HG03280 (cell line): ENCODE results near the gene IL12A.

ENCODE experiments used
- ATAC-seq: cut with Tn5 transposase; IDR thresholded peaks from one replicate; pipeline ENCODE4 v1.9.1; 2021; ENCODE audit warnings: mild to moderate bottlenecking, moderate library complexity; ENCODE audit not compliant: unreplicated experiment

Gene IL12A

GRCh38 chr3:159989973-159990846, 1.6 kb downstream of the IL12A start:
- ATAC-seq = no peak

GRCh38 chr3:159991591-159991990, 3.0 kb downstream of the IL12A start:
- ATAC-seq = no peak

DNA sequence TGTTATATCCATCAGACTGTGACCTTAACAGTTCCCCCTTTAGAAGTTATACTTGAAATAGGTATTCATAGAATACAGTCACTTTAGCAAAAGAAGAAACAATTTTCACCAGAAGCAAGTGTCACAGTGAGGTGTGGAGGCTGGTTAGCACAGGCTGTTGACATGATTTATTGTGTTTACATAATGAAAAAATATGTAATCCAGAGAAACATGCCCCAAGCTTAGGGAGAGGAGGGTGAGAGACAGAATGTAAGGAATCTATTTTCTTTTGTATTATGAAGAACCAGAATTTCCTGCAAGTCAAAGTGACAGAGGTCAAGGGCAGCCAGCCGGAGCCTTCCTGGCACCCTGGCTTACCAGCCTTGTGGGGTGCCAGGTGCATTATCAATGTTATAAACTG, 4.0 kb downstream of the IL12A start:
- no peak for ATAC-seq

DNA sequence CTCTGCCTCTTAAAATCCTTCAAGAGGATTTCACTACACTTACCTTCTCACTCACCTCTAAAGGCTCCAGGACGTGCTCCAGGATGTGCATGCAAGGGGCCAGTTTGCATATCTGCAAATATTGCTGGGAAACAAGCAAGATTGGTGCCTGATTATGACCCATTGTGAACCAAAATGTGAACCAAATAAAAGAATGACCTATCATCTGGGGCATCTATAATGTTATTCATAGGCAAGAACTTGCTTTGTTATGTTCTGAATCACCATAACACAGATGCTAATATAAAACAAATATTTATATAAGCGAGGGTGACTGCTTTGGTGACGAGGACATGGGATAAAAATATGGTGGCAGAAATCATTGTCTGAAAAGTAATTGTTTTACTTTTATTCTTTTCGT, 5.5 kb downstream of the IL12A start:
- no peak for ATAC-seq

DNA sequence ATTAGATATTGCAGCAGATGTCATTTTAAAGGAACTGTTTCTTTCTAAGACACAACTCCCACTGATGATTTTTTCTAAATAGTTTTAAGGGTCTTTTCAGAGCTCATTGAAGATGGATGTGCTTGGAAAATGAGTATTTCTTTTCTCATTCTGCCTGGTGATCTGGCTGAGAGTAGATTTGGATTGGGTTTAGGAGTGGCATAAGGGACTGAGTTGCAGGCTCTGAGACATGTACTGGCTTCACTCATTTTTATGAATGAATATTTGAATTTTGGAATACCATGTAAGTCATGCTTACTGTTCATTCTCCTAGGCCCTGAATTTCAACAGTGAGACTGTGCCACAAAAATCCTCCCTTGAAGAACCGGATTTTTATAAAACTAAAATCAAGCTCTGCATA, 6.5 kb downstream of the IL12A start:
- ATAC-seq = no peak

- no peak for ATAC-seq
Measured at GRCh38 chr3:159996018-159996417, 7.4 kb downstream of the IL12A start.

- no peak for ATAC-seq
Measured at GRCh38 chr3:159996959-159997358, 8.3 kb downstream of the IL12A start.

GRCh38 chr3:160001148-160001760, 12.6 kb downstream of the IL12A start:
- no peak for ATAC-seq

DNA sequence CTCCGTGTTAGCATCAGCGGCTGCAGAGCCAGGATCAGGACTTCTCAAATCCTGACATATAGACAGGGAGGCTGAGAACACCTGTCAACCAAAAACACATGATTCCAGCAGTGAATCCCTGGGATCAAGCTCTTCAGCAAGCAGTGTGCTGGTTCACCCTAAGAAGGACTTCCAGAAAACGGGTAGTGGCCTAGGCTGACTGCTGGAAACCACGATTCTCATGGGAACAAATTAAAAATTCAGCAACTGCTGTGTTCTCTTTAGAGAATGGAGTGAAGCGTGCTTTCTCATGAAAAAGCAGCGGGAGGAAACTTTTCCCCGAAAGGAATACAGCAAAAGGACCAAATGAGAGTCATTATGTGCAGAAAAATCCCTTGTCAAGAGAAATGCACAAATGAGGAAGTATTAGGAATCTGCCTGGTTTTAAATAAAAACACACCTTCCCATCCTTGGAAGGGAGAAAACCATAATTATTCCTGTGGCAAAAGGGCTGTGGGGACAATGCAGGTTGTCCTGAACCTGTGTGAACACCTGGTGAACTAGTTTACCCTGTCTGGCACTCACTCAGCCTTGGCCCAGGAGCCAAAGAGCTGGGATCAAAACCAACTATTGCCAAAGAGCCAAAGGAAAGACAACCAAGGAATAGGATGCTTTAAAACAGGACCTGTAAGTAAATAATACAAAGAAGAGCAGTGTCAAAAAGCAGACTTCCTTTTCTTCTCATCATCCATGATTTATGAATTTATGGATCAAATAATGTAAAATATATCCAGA, 13.4 kb downstream of the IL12A start:
- ATAC-seq = no peak

DNA sequence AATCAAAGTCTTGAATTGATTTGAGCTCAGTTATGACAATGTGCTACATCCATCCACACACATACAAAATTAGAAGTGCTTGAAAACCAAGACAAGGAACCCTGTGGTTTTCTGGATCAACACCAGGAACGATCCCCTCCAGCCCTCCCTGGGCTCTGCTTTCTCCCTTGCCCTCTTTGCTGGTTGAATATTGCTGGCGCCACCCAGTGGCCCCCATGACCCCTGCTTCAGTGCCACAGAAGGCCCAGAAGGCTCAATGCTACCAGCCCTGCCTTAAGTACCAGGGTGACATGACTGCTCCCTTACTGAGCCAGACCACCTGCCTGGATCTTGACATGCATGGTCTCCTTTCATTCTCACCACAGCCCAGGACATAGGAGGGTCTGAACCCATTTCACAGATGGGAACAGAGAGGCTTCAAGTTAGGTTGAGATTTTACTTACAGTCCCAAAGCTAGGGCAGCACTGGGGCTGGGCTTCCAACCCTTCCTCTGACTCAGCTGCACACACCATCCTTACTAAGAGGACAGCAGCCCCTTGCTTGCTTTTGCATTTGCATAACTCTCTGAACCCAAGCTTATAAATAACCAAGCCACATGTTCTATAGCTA, 15.0 kb downstream of the IL12A start:
- ATAC-seq = peak; percentile 90

DNA sequence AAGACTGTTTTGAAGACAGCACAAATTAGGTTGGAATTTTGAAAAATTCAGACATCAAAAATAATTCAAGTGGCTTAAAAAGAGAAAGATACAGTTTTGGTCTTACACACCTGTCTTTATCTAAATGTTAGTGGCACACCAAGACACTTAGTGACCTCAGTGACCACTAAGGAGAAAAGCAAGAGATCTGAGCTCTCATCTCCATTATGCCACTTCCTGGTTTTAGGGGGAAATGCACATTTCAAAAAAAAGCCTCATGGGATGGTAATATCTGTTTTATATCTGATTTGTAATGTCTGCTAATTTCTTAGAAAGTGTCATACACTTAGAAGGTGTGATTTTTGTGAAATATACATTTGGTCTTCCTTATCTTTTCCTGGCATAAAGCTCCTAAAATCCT, 16.4 kb downstream of the IL12A start:
- no peak for ATAC-seq

DNA sequence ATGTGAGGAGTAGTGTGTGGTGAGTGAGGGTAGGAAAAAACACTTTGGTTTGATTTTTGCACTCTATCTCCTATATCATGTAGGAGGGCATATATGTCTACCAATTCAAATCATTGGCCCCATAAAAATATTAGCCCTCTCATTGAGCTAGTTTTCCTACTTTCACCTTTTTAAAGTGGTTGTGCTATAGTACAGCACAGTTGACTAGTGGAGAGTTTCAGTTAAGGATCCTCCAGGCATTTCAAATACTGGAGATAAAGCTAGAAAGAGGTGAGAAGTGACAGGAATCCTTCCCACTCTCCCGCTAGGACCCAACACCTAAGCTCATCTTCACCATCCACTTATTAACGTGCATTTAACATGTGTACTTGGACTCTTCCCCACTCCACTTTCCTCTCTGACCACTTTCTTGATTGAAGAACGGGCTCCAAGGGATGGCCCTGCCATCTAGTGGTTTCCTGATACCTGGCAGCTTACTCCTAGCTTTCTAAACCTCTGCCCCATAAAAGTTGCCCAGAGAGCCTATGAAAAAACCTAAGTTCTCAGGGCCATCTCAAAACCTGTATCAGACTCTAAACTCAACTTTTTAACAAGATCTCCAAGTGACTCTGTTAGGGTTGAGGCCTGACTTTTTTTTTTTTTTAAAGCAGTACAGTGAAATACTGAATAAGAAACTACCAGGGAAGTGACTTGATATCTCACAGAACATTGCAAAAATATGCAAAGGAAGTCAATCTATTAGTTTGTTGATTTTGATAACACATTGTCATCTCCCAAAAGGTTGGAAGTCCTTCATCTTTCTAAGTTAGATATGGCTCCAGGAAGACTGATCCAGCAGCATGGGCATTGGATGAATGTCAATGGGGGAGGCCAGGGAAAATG, 17.9 kb downstream of the IL12A start:
- ATAC-seq = no peak

- no peak for ATAC-seq
Measured at GRCh38 chr3:160008961-160009360, 20.3 kb downstream of the IL12A start.

- no peak for ATAC-seq
Measured at GRCh38 chr3:160009525-160009924, 20.9 kb downstream of the IL12A start.

DNA sequence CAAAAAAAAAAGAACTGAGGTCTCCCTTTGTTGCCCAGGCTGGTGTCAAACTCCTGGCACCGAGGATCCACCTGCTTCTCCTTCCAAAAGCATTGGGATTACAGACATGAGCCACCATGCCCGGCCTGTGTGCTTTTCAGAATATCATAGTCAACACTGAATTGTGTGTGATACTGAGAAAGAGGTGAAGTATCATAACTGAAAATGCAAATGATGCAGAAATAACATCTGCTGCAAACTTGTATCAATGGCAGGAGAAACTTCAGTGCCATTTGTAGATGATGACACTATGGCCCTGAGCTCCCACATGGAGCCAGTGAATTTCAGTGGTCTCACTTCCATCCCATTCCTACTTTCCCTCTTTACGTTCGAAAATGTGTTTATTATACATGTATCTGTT, 21.9 kb downstream of the IL12A start:
- peak; percentile 80 for ATAC-seq

DNA sequence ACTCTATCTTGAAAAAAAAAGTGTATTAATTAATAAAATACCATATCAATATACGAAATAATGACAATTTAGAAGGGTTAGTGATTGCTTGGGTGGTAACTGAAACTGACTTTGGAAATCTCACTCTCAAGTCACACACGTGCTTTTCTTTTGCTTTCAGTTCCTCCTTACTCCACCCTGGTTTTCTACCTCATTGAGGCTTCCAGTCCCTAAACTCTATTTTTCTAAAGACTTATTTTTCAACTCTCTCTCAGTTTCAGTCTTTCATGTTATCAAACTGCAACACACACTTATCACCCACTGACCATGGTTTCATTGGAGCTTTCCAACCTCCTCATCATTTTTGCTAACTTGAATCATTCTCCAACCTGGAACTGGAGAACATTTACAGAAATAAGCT, 23.5 kb downstream of the IL12A start:
- peak; percentile 74 for ATAC-seq

- no peak for ATAC-seq
Measured at GRCh38 chr3:160016972-160017371, 28.3 kb downstream of the IL12A start.

GRCh38 chr3:160018959-160019358, 30.3 kb downstream of the IL12A start:
- ATAC-seq = no peak

- ATAC-seq = no peak
Measured at GRCh38 chr3:160020057-160020711, 31.5 kb downstream of the IL12A start.

GRCh38 chr3:160022068-160022467, 33.4 kb downstream of the IL12A start:
- no peak for ATAC-seq
